H1 (cell line): ENCODE data around the gene PTPRD.

Source experiments
- EGR1 ChIP-seq: IDR thresholded peaks from 2 replicates; pipeline ENCODE4 v1.6.1; 2011; ENCODE audit warnings: low read depth, low read length, borderline replicate concordance
- EZH2 ChIP-seq: fragments of 200-600 bp; sonication (generic); IDR thresholded peaks from 2 replicates; pipeline ENCODE4 v1.7.1; 2012; ENCODE audit warnings: low read depth, mild to moderate bottlenecking, moderate library complexity, low read length, inconsistent platforms; ENCODE audit not compliant: severe bottlenecking
- MAFK ChIP-seq: IDR thresholded peaks from 2 replicates; pipeline ENCODE4 v1.6.1; 2012; ENCODE audit warnings: low read depth, mild to moderate bottlenecking, improper control_type of control experiment, low read length
- POLR2A ChIP-seq, 2 experiments: IDR thresholded peaks; 1 replicate in 1 of 2; 2 replicates in 1 of 2; pipeline ENCODE4 v1.6.1; 2011; ENCODE audit warnings: low read depth in 2 of 2, low read length in 2 of 2, mild to moderate bottlenecking in 2 of 2; ENCODE audit errors: control extremely low read depth in 1 of 2
- TAF1 ChIP-seq: IDR thresholded peaks from 2 replicates; pipeline ENCODE4 v1.6.1; 2011; ENCODE audit warnings: mild to moderate bottlenecking, low read depth, low read length
- TCF12 ChIP-seq: IDR thresholded peaks from 2 replicates; pipeline ENCODE4 v1.6.1; 2011; ENCODE audit warnings: low read depth, mild to moderate bottlenecking, low read length
- TF ChIP-seq, protein P1 (sequence below), 3 experiments: IDR thresholded peaks; 1 replicate in 2 of 3; 2 replicates in 1 of 3; pipeline versions ENCODE4 v1.5.1 to v1.6.1; 2011; ENCODE audit warnings: low read length in 3 of 3, mild to moderate bottlenecking in 3 of 3, inconsistent platforms in 2 of 3, low read depth in 1 of 3, moderate library complexity in 1 of 3; ENCODE audit not compliant: insufficient read depth in 1 of 3; ENCODE audit errors: control extremely low read depth in 1 of 3

DNA sequence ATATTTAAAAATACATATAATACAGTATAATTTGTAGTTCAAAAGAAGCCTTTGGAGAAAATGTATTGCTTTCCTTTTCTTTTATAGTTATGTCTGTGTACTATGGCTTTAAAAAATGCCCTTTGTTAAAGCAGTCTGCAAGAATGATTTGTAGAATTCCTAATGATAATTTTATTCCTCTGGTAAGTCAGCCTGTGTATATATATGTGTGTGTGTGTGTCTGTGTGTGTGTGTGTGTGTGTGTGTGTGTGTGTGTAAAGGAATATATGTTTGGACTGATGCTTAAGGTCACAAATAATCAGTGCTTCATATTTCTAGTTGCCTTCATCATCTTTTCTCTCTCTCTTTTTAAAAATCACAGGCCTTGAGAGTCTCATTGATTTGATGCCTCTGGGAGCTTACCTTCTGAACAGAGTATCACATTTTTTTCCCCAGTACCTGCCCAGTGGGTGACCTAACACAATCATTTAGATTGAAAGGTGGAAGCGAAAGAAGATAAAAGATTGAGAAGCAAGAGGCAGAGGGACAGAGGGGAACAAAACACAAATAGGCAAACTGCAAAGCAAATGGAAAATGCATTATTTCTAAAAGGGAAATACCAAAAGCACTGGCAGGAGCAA lies 2104.0 kb downstream of the PTPRD start:
- TF ChIP-seq EZH2 (no peak), MAFK (no peak), POLR2A (IDR thresholded peaks at IDR 0.05; ENCODE audit: control extremely low read depth in 1 of 2, low read depth in 2 of 2, low read length in 2 of 2) (no peak), TAF1 (no peak), TCF12 (no peak), EGR1 (no peak)
- TF ChIP-seq, protein P1, sequence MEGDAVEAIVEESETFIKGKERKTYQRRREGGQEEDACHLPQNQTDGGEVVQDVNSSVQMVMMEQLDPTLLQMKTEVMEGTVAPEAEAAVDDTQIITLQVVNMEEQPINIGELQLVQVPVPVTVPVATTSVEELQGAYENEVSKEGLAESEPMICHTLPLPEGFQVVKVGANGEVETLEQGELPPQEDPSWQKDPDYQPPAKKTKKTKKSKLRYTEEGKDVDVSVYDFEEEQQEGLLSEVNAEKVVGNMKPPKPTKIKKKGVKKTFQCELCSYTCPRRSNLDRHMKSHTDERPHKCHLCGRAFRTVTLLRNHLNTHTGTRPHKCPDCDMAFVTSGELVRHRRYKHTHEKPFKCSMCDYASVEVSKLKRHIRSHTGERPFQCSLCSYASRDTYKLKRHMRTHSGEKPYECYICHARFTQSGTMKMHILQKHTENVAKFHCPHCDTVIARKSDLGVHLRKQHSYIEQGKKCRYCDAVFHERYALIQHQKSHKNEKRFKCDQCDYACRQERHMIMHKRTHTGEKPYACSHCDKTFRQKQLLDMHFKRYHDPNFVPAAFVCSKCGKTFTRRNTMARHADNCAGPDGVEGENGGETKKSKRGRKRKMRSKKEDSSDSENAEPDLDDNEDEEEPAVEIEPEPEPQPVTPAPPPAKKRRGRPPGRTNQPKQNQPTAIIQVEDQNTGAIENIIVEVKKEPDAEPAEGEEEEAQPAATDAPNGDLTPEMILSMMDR (IDR thresholded peaks at IDR 0.05; ENCODE audit: control extremely low read depth in 1 of 3, insufficient read depth in 1 of 3, low read depth in 1 of 3, low read length in 3 of 3) = no peak
